Large intestine (tissue), 3 donors: ENCODE measurements around the gene IQCB1. TPM values are rescaled to one million over a fixed set of nuclear protein-coding genes. Genes with fewer than 3 reads are reported as not detected.
A peak's percentile ranks its signal among the peaks of the same experiment; 100 is the strongest.

Experiments used
- DNase-seq, 2 donors: peaks; one replicate each; pipeline versions ENCODE4 v3.0.0 to v3.0.0-alpha.2; 2013
- H3K27ac ChIP-seq: one replicate; pipeline ENCODE4 v1.5.1; 2013; ENCODE audit warnings: low read length
- H3K27me3 ChIP-seq: 2 replicates; pipeline ENCODE4 v1.6.1; 2013; ENCODE audit warnings: low read length; ENCODE audit not compliant: control insufficient read depth, insufficient read depth
- H3K36me3 ChIP-seq: 2 replicates; pipeline ENCODE4 v1.6.1; 2013; ENCODE audit warnings: low read length; ENCODE audit not compliant: control insufficient read depth, insufficient read depth
- H3K4me1 ChIP-seq: one replicate; pipeline ENCODE4 v1.6.1; 2013; ENCODE audit warnings: low read length; ENCODE audit not compliant: control insufficient read depth, insufficient read depth
- H3K4me3 ChIP-seq: one replicate; pipeline ENCODE4 v1.5.1; 2013; ENCODE audit warnings: low read length
- H3K9me3 ChIP-seq: one replicate; pipeline ENCODE4 v1.6.1; 2013; ENCODE audit warnings: mild to moderate bottlenecking, low read depth, low read length, moderate library complexity; ENCODE audit not compliant: control insufficient read depth
- WGBS: methylation state at CpG from one replicate; pipeline ENCODE4 v1.1.5; 2013; ENCODE audit warnings: low lambda C conversion rate; ENCODE audit not compliant: insufficient coverage; 5-methylcytosine and 5-hydroxymethylcytosine counted together
- polyA plus RNA-seq: library from polyadenylated mRNA; unstranded; fragments of 120-200 nt; gene quantifications from one replicate; pipeline ENCODE4 v1.2.1, GENCODE V29; 2013

Gene IQCB1
- polyA plus RNA-seq, 1 donor, result 33.7 TPM

- H3K27ac ChIP-seq, result no peak overlapping the region
- H3K9me3 ChIP-seq, result no peaks in the 10 kb centered on the region
- H3K4me1 ChIP-seq, result no peaks in the 10 kb centered on the region
- H3K27me3 ChIP-seq, result no peaks in the 10 kb centered on the region
- WGBS, result 100% methylated on average over 1 of the region's 1 CpG
- peaks cover 28% of the 10 kb centered on the region for H3K36me3 ChIP-seq
- no peak overlapping the region for H3K4me3 ChIP-seq
- DNase-seq, result no peak
Observed at GRCh38 chr3:121769246-121769645, 65.6 kb downstream of the IQCB1 start.

GRCh38 chr3:121768452-121768851 lies 66.4 kb downstream of the IQCB1 start:
- WGBS, result no CpG with 5 or more reads among the region's 2 CpGs
- Histone ChIP-seq H3K9me3 (no peaks in the 10 kb centered on the region), H3K4me1 (no peaks in the 10 kb centered on the region), H3K27ac (no peak overlapping the region), H3K36me3 (peaks cover 23% of the 10 kb centered on the region), H3K27me3 (no peaks in the 10 kb centered on the region), H3K4me3 (no peak overlapping the region)
- no peak for DNase-seq

GRCh38 chr3:121759541-121760202 lies 75.2 kb downstream of the IQCB1 start:
- DNase-seq, result no peak
- Histone ChIP-seq H3K9me3 (no peaks in the 10 kb centered on the region), H3K27me3 (no peaks in the 10 kb centered on the region), H3K27ac (no peak overlapping the region), H3K36me3 (no peaks in the 10 kb centered on the region), H3K4me3 (no peak overlapping the region), H3K4me1 (no peaks in the 10 kb centered on the region)
- 90% methylated on average over 2 of the region's 3 CpGs for WGBS

- no peaks in the 10 kb centered on the region for H3K27me3 ChIP-seq
- no peaks in the 10 kb centered on the region for H3K4me1 ChIP-seq
- no peaks in the 10 kb centered on the region for H3K9me3 ChIP-seq
- H3K4me3 ChIP-seq, result no peak overlapping the region
- H3K36me3 ChIP-seq, result no peaks in the 10 kb centered on the region
- no peak for DNase-seq
- WGBS, result no CpG with 5 or more reads among the region's 1 CpG
- H3K27ac ChIP-seq, result no peak overlapping the region
Observed at GRCh38 chr3:121758727-121759450, 76.0 kb downstream of the IQCB1 start.

GRCh38 chr3:121757812-121758545 lies 76.9 kb downstream of the IQCB1 start:
- Histone ChIP-seq H3K36me3 (no peaks in the 10 kb centered on the region), H3K27me3 (no peaks in the 10 kb centered on the region), H3K27ac (no peak overlapping the region), H3K4me1 (no peaks in the 10 kb centered on the region), H3K4me3 (no peak overlapping the region), H3K9me3 (no peaks in the 10 kb centered on the region)
- no peak for DNase-seq
- no CpG with 5 or more reads among the region's 15 CpGs for WGBS

- Histone ChIP-seq H3K4me1 (no peaks in the 10 kb centered on the region), H3K4me3 (no peak overlapping the region), H3K27ac (no peak overlapping the region), H3K9me3 (no peaks in the 10 kb centered on the region), H3K36me3 (no peaks in the 10 kb centered on the region), H3K27me3 (no peaks in the 10 kb centered on the region)
- DNase-seq, result no peak
- 20% methylated on average over 1 of the region's 4 CpGs for WGBS
Observed at GRCh38 chr3:121757087-121757811, 77.6 kb downstream of the IQCB1 start.

- no peak for DNase-seq
- Histone ChIP-seq H3K27me3 (no peaks in the 10 kb centered on the region), H3K9me3 (no peaks in the 10 kb centered on the region), H3K4me1 (no peaks in the 10 kb centered on the region), H3K36me3 (no peaks in the 10 kb centered on the region), H3K27ac (no peak overlapping the region), H3K4me3 (no peak overlapping the region)
- WGBS, result 50% methylated on average over 1 of the region's 1 CpG
Observed at GRCh38 chr3:121752772-121753171, 82.1 kb downstream of the IQCB1 start.

GRCh38 chr3:121752261-121752660 lies 82.6 kb downstream of the IQCB1 start:
- Histone ChIP-seq H3K27ac (no peak overlapping the region), H3K4me1 (peaks cover 4% of the 10 kb centered on the region), H3K4me3 (no peak overlapping the region), H3K27me3 (no peaks in the 10 kb centered on the region), H3K36me3 (no peaks in the 10 kb centered on the region), H3K9me3 (no peaks in the 10 kb centered on the region)
- DNase-seq, result no peak
- WGBS, result no CpG with 5 or more reads among the region's 1 CpG

GRCh38 chr3:121750087-121750415 lies 84.8 kb downstream of the IQCB1 start:
- no peaks in the 10 kb centered on the region for H3K9me3 ChIP-seq
- no peaks in the 10 kb centered on the region for H3K27me3 ChIP-seq
- no CpG with 5 or more reads among the region's 9 CpGs for WGBS
- peak overlapping the region; percentile 88 for H3K4me3 ChIP-seq
- peaks cover 4% of the 10 kb centered on the region for H3K4me1 ChIP-seq
- peak overlapping the region; percentile 72 for H3K27ac ChIP-seq
- DNase-seq, result no peak
- H3K36me3 ChIP-seq, result no peaks in the 10 kb centered on the region
